SK-N-SH treated with all-trans-retinoic acid at 6 μM for 48 hours (cell line): ENCODE measurements around the gene GNG13.
A peak's percentile ranks its signal among the peaks of the same experiment; 100 is the strongest.

Source experiments
- ATAC-seq: fragments of 200-7000 bp; cut with Tn5 transposase; 3 replicates; pipeline ENCODE4 v1.9.1; 2020; ENCODE audit warnings: mild to moderate bottlenecking, moderate library complexity
- ARNTL ChIP-seq: fragments of 450-650 bp; formaldehyde crosslinking; IDR thresholded peaks from 2 replicates; pipeline ENCODE4 v1.5.0; 2020; ENCODE audit warnings: low read depth, mild to moderate bottlenecking, moderate library complexity, borderline replicate concordance
- BACH2 ChIP-seq: fragments of 250-450 bp; sonication (Bioruptor Pico); IDR thresholded peaks from 2 replicates; pipeline ENCODE4 v1.9.0; 2021; ENCODE audit warnings: mild to moderate bottlenecking, borderline replicate concordance
- CREB5 ChIP-seq: fragments of 250-450 bp; sonication (Bioruptor Pico); IDR thresholded peaks from 2 replicates; pipeline ENCODE4 v1.5.1; 2020; ENCODE audit warnings: low read depth, mild to moderate bottlenecking, moderate library complexity
- CSDC2 ChIP-seq: fragments of 250-450 bp; sonication (Bioruptor Pico); IDR thresholded peaks from 2 replicates; pipeline ENCODE4 v1.5.0; 2020; ENCODE audit warnings: mild to moderate bottlenecking, moderate library complexity
- CSRNP3 ChIP-seq: fragments of 250-450 bp; sonication (Bioruptor Pico); IDR thresholded peaks from 2 replicates; pipeline ENCODE4 v1.5.1; 2021; ENCODE audit warnings: mild to moderate bottlenecking, moderate library complexity
- ESRRG ChIP-seq: fragments of 250-450 bp; sonication (Bioruptor Pico); IDR thresholded peaks from 2 replicates; pipeline ENCODE4 v1.6.1; 2021; ENCODE audit warnings: mild to moderate bottlenecking
- ISL1 ChIP-seq: fragments of 250-450 bp; sonication (Bioruptor Pico); IDR thresholded peaks from 2 replicates; pipeline ENCODE4 v2.1.2; 2022; ENCODE audit warnings: mild to moderate bottlenecking, moderate library complexity
- OSR1 ChIP-seq: fragments of 250-450 bp; sonication (Bioruptor Pico); IDR thresholded peaks from 2 replicates; pipeline ENCODE4 v1.8.0; 2022; ENCODE audit warnings: moderate library complexity, mild to moderate bottlenecking, inconsistent platforms
- PATZ1 ChIP-seq: fragments of 250-450 bp; sonication (Bioruptor Pico); IDR thresholded peaks from 2 replicates; pipeline ENCODE4 v1.8.0; 2020; ENCODE audit warnings: mild to moderate bottlenecking, moderate library complexity, borderline replicate concordance
- POU6F1 ChIP-seq: fragments of 250-450 bp; sonication (Bioruptor Pico); IDR thresholded peaks from 2 replicates; pipeline ENCODE4 v1.8.0; 2021; ENCODE audit warnings: low read depth, mild to moderate bottlenecking, moderate library complexity, borderline replicate concordance
- RARB ChIP-seq: fragments of 250-450 bp; sonication (Bioruptor Pico); IDR thresholded peaks from 2 replicates; pipeline ENCODE4 v1.8.0; 2021; ENCODE audit warnings: mild to moderate bottlenecking, moderate library complexity
- SNAI2 ChIP-seq: fragments of 250-450 bp; sonication (Bioruptor Pico); IDR thresholded peaks from 2 replicates; pipeline ENCODE4 v1.5.0; 2020; ENCODE audit warnings: mild to moderate bottlenecking, moderate library complexity
- TCF4 ChIP-seq: fragments of 250-450 bp; sonication (Bioruptor Pico); IDR thresholded peaks from 2 replicates; pipeline ENCODE4 v1.8.0; 2021; ENCODE audit warnings: mild to moderate bottlenecking, moderate library complexity, borderline replicate concordance
- TOX ChIP-seq: fragments of 250-450 bp; sonication (Bioruptor Pico); IDR thresholded peaks from 2 replicates; pipeline ENCODE4 v1.8.0; 2021; ENCODE audit warnings: mild to moderate bottlenecking, moderate library complexity, borderline replicate concordance
- TSHZ2 ChIP-seq: fragments of 250-450 bp; sonication (Bioruptor Pico); IDR thresholded peaks from 2 replicates; pipeline ENCODE4 v1.5.0; 2020; ENCODE audit warnings: mild to moderate bottlenecking, moderate library complexity
- ZC3H10 ChIP-seq: fragments of 250-450 bp; sonication (Bioruptor Pico); IDR thresholded peaks from 2 replicates; pipeline ENCODE4 v1.5.1; 2021; ENCODE audit warnings: mild to moderate bottlenecking, moderate library complexity
- ZFP3 ChIP-seq: fragments of 250-450 bp; sonication (Bioruptor Pico); IDR thresholded peaks from 2 replicates; pipeline ENCODE4 v1.5.0; 2020; ENCODE audit warnings: mild to moderate bottlenecking, moderate library complexity
- ZFP30 ChIP-seq: fragments of 450-650 bp; formaldehyde crosslinking; IDR thresholded peaks from 2 replicates; pipeline ENCODE4 v1.5.0; 2022; ENCODE audit warnings: mild to moderate bottlenecking, moderate library complexity
- ZNF565 ChIP-seq: fragments of 450-650 bp; formaldehyde crosslinking; conservative IDR thresholded peaks from 2 replicates; pipeline ENCODE4 v1.5.0; 2020; ENCODE audit warnings: low read depth, mild to moderate bottlenecking, moderate library complexity
- ZNF70 ChIP-seq: fragments of 450-650 bp; formaldehyde crosslinking; IDR thresholded peaks from 2 replicates; pipeline ENCODE4 v1.5.0; 2020; ENCODE audit warnings: mild to moderate bottlenecking, moderate library complexity
- ZNF8 ChIP-seq: fragments of 450-650 bp; formaldehyde crosslinking; IDR thresholded peaks from 2 replicates; pipeline ENCODE4 v1.5.0; 2020; ENCODE audit warnings: mild to moderate bottlenecking, moderate library complexity

The GNG13 gene

GRCh38 chr16:813916-814412 is 13.4 kb upstream of the GNG13 start:
- no peak for ATAC-seq
- TF ChIP-seq ZNF565 (CRISPR knock-in tag) (no peak), SNAI2 (CRISPR knock-in tag) (no peak), ZNF70 (CRISPR knock-in tag) (no peak), ESRRG (no peak), CSDC2 (CRISPR knock-in tag) (no peak), ARNTL (no peak), ZFP3 (no peak), BACH2 (CRISPR knock-in tag) (no peak), CSRNP3 (no peak), PATZ1 (CRISPR knock-in tag) (no peak), ZC3H10 (CRISPR knock-in tag) (no peak), POU6F1 (CRISPR knock-in tag) (no peak), ZFP30 (CRISPR knock-in tag) (no peak), TOX (CRISPR knock-in tag) (no peak), CREB5 (CRISPR knock-in tag) (no peak), ISL1 (CRISPR knock-in tag) (no peak), RARB (CRISPR knock-in tag) (no peak), ZNF8 (CRISPR knock-in tag) (no peak), TCF4 (no peak), TSHZ2 (no peak)

GRCh38 chr16:813204-813915 is 12.8 kb upstream of the GNG13 start:
- peak; percentile 73 for ATAC-seq
- no peak for TF ChIP-seq TOX (CRISPR knock-in tag)
- TF ChIP-seq SNAI2 (CRISPR knock-in tag), result no peak
- TF ChIP-seq CSRNP3, result no peak
- no peak for TF ChIP-seq TCF4
- no peak for TF ChIP-seq ZC3H10 (CRISPR knock-in tag)
- TF ChIP-seq ZNF565 (CRISPR knock-in tag), result no peak
- no peak for TF ChIP-seq ESRRG
- no peak for TF ChIP-seq CREB5 (CRISPR knock-in tag)
- no peak for TF ChIP-seq ZNF70 (CRISPR knock-in tag)
- TF ChIP-seq TSHZ2, result no peak
- TF ChIP-seq ARNTL, result no peak
- TF ChIP-seq ZFP30 (CRISPR knock-in tag), result no peak
- TF ChIP-seq OSR1 (CRISPR knock-in tag), result no peak
- TF ChIP-seq CSDC2 (CRISPR knock-in tag), result no peak
